Endothelial cell of umbilical vein (primary cell): ENCODE measurements around the gene WNT11. TPM values are rescaled to one million over a fixed set of nuclear protein-coding genes. Genes with fewer than 3 reads are reported as not detected.

ENCODE experiments used
- BruUV-seq: library from RNA; stranded (reverse); fragments of 400-500 nt; replicated peaks from 2 replicates; lab custom pipeline; 2021; lab: Mats Ljungman, UMichigan
- CTCF ChIA-PET: fragments of 300-600, 350-600 bp; sonication (Branson Sonifier 250); formaldehyde crosslinking; loops from one replicate; lab custom pipeline; 2021; ENCODE audit warnings: antibody characterized with exemption, inconsistent platforms; lab: Charles Lee
- POLR2A ChIA-PET: fragments of 300-600, 350-600 bp; sonication (Branson Sonifier 250); formaldehyde crosslinking; loops from one replicate; lab custom pipeline; 2021; ENCODE audit warnings: antibody characterized with exemption, inconsistent platforms; lab: Charles Lee
- DNase-seq: peaks from one replicate; pipeline ENCODE4 v3.0.0-alpha.2; 2011; ENCODE audit warnings: low read depth, low spot score
- FAIRE-seq: peaks from 2 replicates; lab custom pipeline; 2011; peaks lifted over from hg19 to GRCh38; lab: Jason Lieb, UNC
- H2AFZ ChIP-seq: 2 replicates; pipeline ENCODE4 v1.6.0; 2012; ENCODE audit warnings: low read depth, low read length, control low read depth, inconsistent platforms
- H3K27ac ChIP-seq: 2 replicates; pipeline ENCODE4 v1.5.1; 2011; ENCODE audit warnings: low read depth, mild to moderate bottlenecking, control low read depth, low read length, moderate library complexity; ENCODE audit not compliant: insufficient read depth
- H3K27me3 ChIP-seq, 2 experiments: 2 replicates each; pipeline versions ENCODE4 v1.6.0 to v1.6.1; 2011; ENCODE audit warnings: low read length in 2 of 2, mixed read lengths in 1 of 2; ENCODE audit not compliant: control insufficient read depth in 2 of 2, insufficient read depth in 2 of 2
- H3K36me3 ChIP-seq, 2 experiments: 2 replicates in 1 of 2; 3 replicates in 1 of 2; pipeline ENCODE4 v1.5.1; 2011; ENCODE audit warnings: low read length in 2 of 2, mild to moderate bottlenecking in 1 of 2, moderate library complexity in 1 of 2; ENCODE audit not compliant: control insufficient read depth in 2 of 2, insufficient read depth in 2 of 2; ENCODE audit errors: extremely low read depth in 1 of 2
- H3K4me1 ChIP-seq: 3 replicates; pipeline ENCODE4 v1.5.1; 2011; ENCODE audit warnings: mild to moderate bottlenecking, low read length; ENCODE audit not compliant: control insufficient read depth, insufficient read depth; ENCODE audit errors: extremely low read depth
- H3K4me2 ChIP-seq: 2 replicates; pipeline ENCODE4 v1.6.1; 2011; ENCODE audit warnings: low read length, control low read depth, mixed read lengths; ENCODE audit not compliant: insufficient read depth
- H3K4me3 ChIP-seq, 3 experiments: fragments of 200-600 bp in 1 of 3; sonication (generic), shearing (Covaris generic) in 1 of 3; replicated peaks in 1 of 3; 2 replicates each; pipeline ENCODE4 v1.5.1; 2011 to 2016; ENCODE audit warnings: control low read depth in 3 of 3, low read length in 3 of 3, mild to moderate bottlenecking in 2 of 3, inconsistent platforms in 1 of 3, low read depth in 1 of 3, moderate library complexity in 1 of 3; ENCODE audit not compliant: insufficient read depth in 1 of 3
- H3K79me2 ChIP-seq: 2 replicates; pipeline ENCODE4 v1.6.0; 2012; ENCODE audit warnings: low read length, inconsistent platforms; ENCODE audit not compliant: control insufficient read depth, insufficient read depth
- H3K9ac ChIP-seq: replicated peaks from 2 replicates; pipeline ENCODE3; 2011; ENCODE audit warnings: low read length, control low read depth; ENCODE audit not compliant: insufficient read depth; ENCODE audit errors: extremely low read depth
- H3K9me1 ChIP-seq: replicated peaks from 3 replicates; pipeline ENCODE4 v1.6.0; 2011; ENCODE audit warnings: mild to moderate bottlenecking, low read length; ENCODE audit not compliant: control insufficient read depth, insufficient read depth; ENCODE audit errors: extremely low read depth
- H3K9me3 ChIP-seq: replicated peaks from 2 replicates; pipeline ENCODE4 v1.5.1; 2012; ENCODE audit warnings: low read length, inconsistent platforms; ENCODE audit not compliant: control insufficient read depth, insufficient read depth
- H4K20me1 ChIP-seq: replicated peaks from 2 replicates; pipeline ENCODE3; 2011; ENCODE audit warnings: mild to moderate bottlenecking, low read length; ENCODE audit not compliant: control insufficient read depth, insufficient read depth; ENCODE audit errors: extremely low read depth
- CTCF ChIP-seq, 2 donors: IDR thresholded peaks; 1 replicate in 1 of 2; 2 replicates in 1 of 2; pipeline ENCODE4 v1.5.1; 2011; ENCODE audit warnings: low read length in 2 of 2, mild to moderate bottlenecking in 2 of 2, moderate library complexity in 2 of 2, control low read depth in 1 of 2, inconsistent platforms in 1 of 2, low read depth in 1 of 2; ENCODE audit not compliant: insufficient read depth in 1 of 2; ENCODE audit errors: extremely low read depth in 1 of 2
- EZH2 ChIP-seq: IDR thresholded peaks from 2 replicates; pipeline ENCODE4 v1.6.1; 2012; ENCODE audit warnings: borderline replicate concordance, low read depth, mild to moderate bottlenecking, moderate library complexity, low read length, inconsistent platforms; ENCODE audit not compliant: severe bottlenecking
- FOS ChIP-seq: IDR thresholded peaks from 2 replicates; pipeline ENCODE4 v1.6.1; 2011; ENCODE audit warnings: mild to moderate bottlenecking, low read length, moderate library complexity, borderline replicate concordance; ENCODE audit not compliant: insufficient read depth
- GATA2 ChIP-seq: IDR thresholded peaks from 2 replicates; pipeline ENCODE4 v1.7.0; 2011; ENCODE audit warnings: low read depth, mild to moderate bottlenecking, moderate library complexity, mixed read lengths, low read length; ENCODE audit not compliant: insufficient read length, insufficient read depth
- JUN ChIP-seq: IDR thresholded peaks from 2 replicates; pipeline ENCODE4 v1.6.1; 2011; ENCODE audit warnings: borderline replicate concordance, low read depth; ENCODE audit not compliant: insufficient read length, insufficient read depth
- MAX ChIP-seq: IDR thresholded peaks from 2 replicates; pipeline ENCODE4 v1.6.1; 2011; ENCODE audit not compliant: insufficient read depth, insufficient read length
- MYC ChIP-seq: IDR thresholded peaks from one replicate; pipeline ENCODE4 v1.6.1; 2011; ENCODE audit warnings: mild to moderate bottlenecking, low read depth, low read length
- POLR2A ChIP-seq: IDR thresholded peaks from 2 replicates; pipeline ENCODE4 v1.6.1; 2012; ENCODE audit warnings: low read depth, mild to moderate bottlenecking, control low read depth, low read length
- POLR2AphosphoS5 ChIP-seq: IDR thresholded peaks from 2 replicates; pipeline ENCODE4 v1.6.1; 2012; ENCODE audit warnings: low read depth, mild to moderate bottlenecking, control low read depth, low read length, moderate library complexity; ENCODE audit not compliant: insufficient read depth
- dilution Hi-C: fragments of 300-500 bp; cut with MboI; formaldehyde crosslinking; loops from one replicate; pipeline ENCODE4 v1.15.0; 2019; ENCODE audit warnings: low sequenced_read_pairs; ENCODE audit not compliant: extremely low pct_ligation_motif_present
- intact Hi-C: fragments of 100-400 bp; cut with micrococcal nuclease; formaldehyde crosslinking; loops from one replicate; pipeline ENCODE4 v1.10.0; 2022
- polyA plus RNA-seq, 4 experiments: library from polyadenylated mRNA; depleted of rRNA in 3 of 4; stranded (reverse) in 3 of 4; unstranded in 1 of 4; fragments of >200 nt; gene quantifications; 2 replicates each; pipeline versions ENCODE4 v1.2.1 to v1.2.3, GENCODE V29; 2011 to 2012; ENCODE audit warnings: missing spikeins in 1 of 4
- total RNA-seq: library from RNA; stranded (reverse); gene quantifications from 2 replicates; pipeline ENCODE4 v1.2.3, GENCODE V29; 2021

The WNT11 gene
- total and polyA plus RNA-seq, 2 donors (not counting 3 experiments of a cell fraction or from before 2014, with no cell fraction given): not detected

GRCh38 chr11:76139314-76139713, 67.0 kb downstream of the WNT11 start:
- TF ChIP-seq POLR2AphosphoS5: no peak
- no peak for TF ChIP-seq CTCF (IDR thresholded peaks at IDR 0.05; ENCODE audit: extremely low read depth in 1 of 2, insufficient read depth in 1 of 2, low read depth in 1 of 2, low read length in 2 of 2)
- TF ChIP-seq JUN: no peak
- TF ChIP-seq MAX: no peak
- no peak for TF ChIP-seq MYC
- no peak for TF ChIP-seq FOS
- TF ChIP-seq POLR2A: no peak
- TF ChIP-seq EZH2: no peak
- TF ChIP-seq GATA2: no peak

More at GRCh38 chr11:76139314-76139713, 67.0 kb downstream of the WNT11 start:
- Histone ChIP-seq H3K4me2 (no peak overlapping the region), H3K79me2 (no peaks in the 10 kb centered on the region), H2AFZ (no peak overlapping the region), H3K4me1 (peaks cover 2% of the 10 kb centered on the region), H3K9ac (no peak overlapping the region), H3K4me3 (no peak overlapping the region), H4K20me1 (no peaks in the 10 kb centered on the region), H3K27me3 (no peaks in the 10 kb centered on the region), H3K27ac (no peak overlapping the region), H3K9me3 (no peaks in the 10 kb centered on the region), H3K36me3 (peaks cover 13 to 28% of the 10 kb centered on the region in 2 experiments), H3K9me1 (no peaks in the 10 kb centered on the region)
- FAIRE-seq: no peak
- POLR2A ChIA-PET: no interaction called here
- dilution Hi-C loops: no loop called here
- CTCF ChIA-PET: interaction anchor here (1.5 kb wide), 1 partner anchor 13 kb away, joined by 8 read pairs; no protein-coding TSS in a partner anchor
- BruUV-seq: no TSS peak
- intact Hi-C loops: no loop called here
- DNase-seq: no peak

Other genes starting within 250 kb of the WNT11 start
- 32.3 and 36.7 TPM in 2 replicates for gene THAP12, start 174.6 kb upstream of the WNT11 start, total RNA-seq
- 10.0 and 12.2 TPM in 2 replicates for gene THAP12, start 174.6 kb upstream of the WNT11 start, polyA plus RNA-seq
- 0.99 and 2.8 TPM in 2 replicates for gene GVQW3, start 174.8 kb upstream of the WNT11 start, total RNA-seq
- 0.97 and 1.0 TPM in 2 replicates for gene GVQW3, start 174.8 kb upstream of the WNT11 start, polyA plus RNA-seq
- 23.4 and 25.7 TPM in 2 replicates for gene EMSY, start 238.5 kb upstream of the WNT11 start, total RNA-seq
- 18.3 and 19.2 TPM in 2 replicates for gene EMSY, start 238.5 kb upstream of the WNT11 start, polyA plus RNA-seq